K562 (cell line): ENCODE results near the gene LRRC8C. TPM values are rescaled to one million over a fixed set of nuclear protein-coding genes. Genes with fewer than 3 reads are reported as not detected.

ENCODE experiments used
- CCNT2 ChIP-seq: IDR thresholded peaks from 2 replicates; pipeline ENCODE4 v1.6.1; 2011; ENCODE audit warnings: borderline replicate concordance, low read depth, mild to moderate bottlenecking, moderate library complexity, mixed read lengths, low read length; ENCODE audit not compliant: insufficient read length; ENCODE audit errors: extremely low read depth
- DACH1 ChIP-seq: fragments of 450-650 bp; IDR thresholded peaks from 2 replicates; pipeline ENCODE4 v1.6.1; 2018; ENCODE audit not compliant: partially characterized antibody
- EP300 ChIP-seq: IDR thresholded peaks from 2 replicates; pipeline ENCODE4 v1.6.1; 2012; ENCODE audit warnings: low read length, improper control_type of control experiment
- FOSL1 ChIP-seq: fragments of 200-800 bp; sonication (Bioruptor generic); conservative IDR thresholded peaks from 2 replicates; pipeline ENCODE4 v1.6.1; 2016; ENCODE audit warnings: missing genetic modification characterization, missing compliant biosample characterization
- HDAC3 ChIP-seq: fragments of 450-650 bp; IDR thresholded peaks from 2 replicates; pipeline ENCODE4 v1.6.1; 2018; ENCODE audit warnings: borderline replicate concordance, mild to moderate bottlenecking, moderate library complexity; ENCODE audit not compliant: partially characterized antibody
- HSF4 ChIP-seq: fragments of 250-450 bp; sonication (Bioruptor Pico); IDR thresholded peaks from 2 replicates; pipeline ENCODE4 v2.1.2; 2022; ENCODE audit warnings: mild to moderate bottlenecking, moderate library complexity, borderline replicate concordance
- LARP7 ChIP-seq: fragments of 450-650 bp; IDR thresholded peaks from 2 replicates; pipeline ENCODE4 v1.6.1; 2016
- MAFF ChIP-seq: IDR thresholded peaks from 2 replicates; pipeline ENCODE4 v1.6.1; 2012; ENCODE audit warnings: low read length, improper control_type of control experiment
- MIER1 ChIP-seq: fragments of 450-650 bp; IDR thresholded peaks from 2 replicates; pipeline ENCODE4 v1.6.1; 2016; ENCODE audit warnings: antibody characterized with exemption, mild to moderate bottlenecking, low read depth
- MTA1 ChIP-seq: fragments of 450-650 bp; IDR thresholded peaks from 2 replicates; pipeline ENCODE4 v1.6.1; 2017; ENCODE audit warnings: borderline replicate concordance
- NBN ChIP-seq: fragments of 450-650 bp; IDR thresholded peaks from 2 replicates; pipeline ENCODE4 v1.6.1; 2016; ENCODE audit warnings: low read depth, mild to moderate bottlenecking
- NCOA1 ChIP-seq: fragments of 450-650 bp; IDR thresholded peaks from 2 replicates; pipeline ENCODE4 v1.6.1; 2016; ENCODE audit warnings: low read depth
- NCOA2 ChIP-seq, 2 experiments: fragments of 450-650 bp; IDR thresholded peaks; 2 replicates each; pipeline ENCODE4 v1.6.1; 2018; ENCODE audit warnings: mild to moderate bottlenecking in 2 of 2, moderate library complexity in 1 of 2; ENCODE audit not compliant: partially characterized antibody in 2 of 2
- PHB2 ChIP-seq: fragments of 450-650 bp; IDR thresholded peaks from 2 replicates; pipeline ENCODE4 v1.6.1; 2017; ENCODE audit warnings: low read depth
- PML ChIP-seq: IDR thresholded peaks from 2 replicates; pipeline ENCODE4 v1.6.1; 2012; ENCODE audit warnings: low read length, inconsistent platforms
- POLR2H ChIP-seq: IDR thresholded peaks from 2 replicates; pipeline ENCODE4 v1.6.1; 2016; ENCODE audit warnings: missing genetic modification characterization, low read depth, mild to moderate bottlenecking, control low read depth, missing compliant biosample characterization, moderate library complexity
- RBM15 ChIP-seq: fragments of 200-400 bp; formaldehyde crosslinking; IDR thresholded peaks from 2 replicates; pipeline ENCODE4 v1.6.1; 2018; ENCODE audit warnings: mild to moderate bottlenecking, low read length, moderate library complexity; ENCODE audit not compliant: insufficient read depth
- SIX5 ChIP-seq, 2 experiments: IDR thresholded peaks; 2 replicates each; pipeline ENCODE4 v1.6.1; 2011; ENCODE audit warnings: low read length in 2 of 2, borderline replicate concordance in 1 of 2, low read depth in 1 of 2, mild to moderate bottlenecking in 1 of 2, moderate library complexity in 1 of 2; ENCODE audit not compliant: insufficient read depth in 1 of 2
- SMAD4 ChIP-seq: fragments of 250-450 bp; sonication (Bioruptor Pico); conservative IDR thresholded peaks from 2 replicates; pipeline ENCODE4 v1.8.0; 2021; ENCODE audit warnings: inconsistent platforms, mild to moderate bottlenecking, moderate library complexity
- SMARCA4 ChIP-seq: fragments of 450-650 bp; IDR thresholded peaks from 2 replicates; pipeline ENCODE4 v1.6.1; 2016
- SRSF1 ChIP-seq: fragments of 200-400 bp; formaldehyde crosslinking; IDR thresholded peaks from 2 replicates; pipeline ENCODE4 v1.6.1; 2017; ENCODE audit warnings: mild to moderate bottlenecking, low read depth, low read length, moderate library complexity
- TBL1XR1 ChIP-seq, 2 experiments: IDR thresholded peaks; 2 replicates each; pipeline ENCODE4 v1.6.1; 2012; ENCODE audit warnings: improper control_type of control experiment in 2 of 2, low read length in 2 of 2, mild to moderate bottlenecking in 1 of 2
- polyA plus RNA-seq, 8 experiments: library from polyadenylated mRNA; depleted of rRNA in 4 of 8; stranded (reverse) in 5 of 8; unstranded in 3 of 8; fragments of >200 nt; fragmentation: Nextera tagmentation in 2 of 8; fragmentation: Illumina TruSeq in 1 of 8; extraction: Ambion mirVana in 2 of 8; extraction: Trizol in 1 of 8; gene quantifications; 2 replicates each; pipeline versions ENCODE4 v1.2.1 to v1.2.3, GENCODE V29; 2011 to 2014; ENCODE audit warnings: inconsistent platforms in 1 of 8, missing spikeins in 1 of 8
- total RNA-seq, 7 experiments: library from RNA; depleted of rRNA in 6 of 7; stranded (reverse); fragments of >200 nt in 6 of 7; fragmentation: Illumina TruSeq in 2 of 7; extraction: Trizol in 2 of 7; gene quantifications; 2 replicates each; pipeline versions ENCODE4 v1.2.1 to v1.2.3, GENCODE V29; 2011 to 2021; ENCODE audit warnings: low replicate concordance in 1 of 7
- TF ChIP-seq, protein P1 (sequence below): fragments of 250-450 bp; sonication (Bioruptor Pico); IDR thresholded peaks from 2 replicates; pipeline ENCODE4 v1.4.0; 2020
- TF ChIP-seq, protein P2 (sequence below): sonication (generic); formaldehyde crosslinking; IDR thresholded peaks from 2 replicates; pipeline ENCODE4 v1.8.0; 2022; ENCODE audit warnings: mild to moderate bottlenecking, missing genetic modification reagents
- TF ChIP-seq, protein P3 (sequence below), 2 experiments: fragments of 450-650 bp; conservative IDR thresholded peaks; 2 replicates each; pipeline ENCODE4 v1.6.1; 2017; ENCODE audit warnings: mild to moderate bottlenecking in 2 of 2, moderate library complexity in 2 of 2
- TF ChIP-seq, protein P4 (sequence below): sonication (generic); formaldehyde crosslinking; IDR thresholded peaks from 2 replicates; pipeline ENCODE4 v1.8.0; 2023; ENCODE audit warnings: mild to moderate bottlenecking, missing genetic modification reagents

The LRRC8C gene
- total and polyA plus RNA-seq, 9 of the 15 experiments (the other 6 are each of a cell fraction or from before 2014, with no cell fraction given): 1.00 to 12.5 (median 4.5) TPM

DNA sequence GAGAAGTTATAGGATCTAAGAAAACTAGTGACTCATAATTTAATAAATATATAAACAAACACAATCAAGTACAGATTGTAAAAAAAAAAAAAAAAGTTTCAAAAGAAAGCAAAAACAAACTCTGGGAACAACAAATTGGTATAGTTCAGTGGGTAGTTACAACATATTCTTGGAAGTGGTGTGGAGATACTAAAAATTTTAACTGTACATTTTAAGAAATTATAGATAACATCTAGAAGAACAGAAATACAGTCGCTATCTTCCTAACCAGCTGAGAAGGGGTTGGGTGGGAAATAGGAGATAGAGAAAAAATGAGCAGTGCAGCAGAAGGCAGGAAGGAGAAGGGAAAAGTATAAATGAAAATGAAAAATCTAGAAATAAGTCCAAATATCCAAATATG, 70.5 kb downstream of the LRRC8C start (continued):
- TF ChIP-seq, protein P1, sequence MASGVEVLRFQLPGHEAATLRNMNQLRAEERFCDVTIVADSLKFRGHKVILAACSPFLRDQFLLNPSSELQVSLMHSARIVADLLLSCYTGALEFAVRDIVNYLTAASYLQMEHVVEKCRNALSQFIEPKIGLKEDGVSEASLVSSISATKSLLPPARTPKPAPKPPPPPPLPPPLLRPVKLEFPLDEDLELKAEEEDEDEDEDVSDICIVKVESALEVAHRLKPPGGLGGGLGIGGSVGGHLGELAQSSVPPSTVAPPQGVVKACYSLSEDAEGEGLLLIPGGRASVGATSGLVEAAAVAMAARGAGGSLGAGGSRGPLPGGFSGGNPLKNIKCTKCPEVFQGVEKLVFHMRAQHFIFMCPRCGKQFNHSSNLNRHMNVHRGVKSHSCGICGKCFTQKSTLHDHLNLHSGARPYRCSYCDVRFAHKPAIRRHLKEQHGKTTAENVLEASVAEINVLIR (CRISPR knock-in tag): no peak
- TF ChIP-seq SMAD4 (CRISPR knock-in tag) (0 out of 2 replicates have a peak, but pooled peaks have one; percentile 45), HSF4 (CRISPR knock-in tag) (no peak), MIER1 (no peak), SIX5 (IDR thresholded peaks at IDR 0.05; ENCODE audit: borderline replicate concordance in 1 of 2, insufficient read depth in 1 of 2, low read depth in 1 of 2, low read length in 2 of 2) (no peak), LARP7 (no peak), EP300 (peak; percentile 97), HDAC3 (peak; percentile 76), PHB2 (peak; percentile 63; the same call in 1 of the 2 replicates), MAFF (no peak), CCNT2 (peak; percentile 68), NCOA2 (IDR thresholded peaks at IDR 0.05; ENCODE audit: partially characterized antibody in 2 of 2) (peak in 1 of 2 experiments; percentile 18), DACH1 (peak; percentile 83), MTA1 (peak; percentile 82), FOSL1 (peak; percentile 78), SMARCA4 (peak; percentile 98), POLR2H (tag) (peak; percentile 70), TBL1XR1 (IDR thresholded peaks at IDR 0.05; ENCODE audit: low read length in 2 of 2) (peak in 1 of 2 experiments; percentile 70; a peak in 1 of 4 replicates), RBM15 (no peak), NBN (peak; percentile 57; the same call in 1 of the 2 replicates), PML (peak; percentile 89), NCOA1 (peak; percentile 66; the same call in 1 of the 2 replicates), SRSF1 (no peak)
- TF ChIP-seq, protein P2, sequence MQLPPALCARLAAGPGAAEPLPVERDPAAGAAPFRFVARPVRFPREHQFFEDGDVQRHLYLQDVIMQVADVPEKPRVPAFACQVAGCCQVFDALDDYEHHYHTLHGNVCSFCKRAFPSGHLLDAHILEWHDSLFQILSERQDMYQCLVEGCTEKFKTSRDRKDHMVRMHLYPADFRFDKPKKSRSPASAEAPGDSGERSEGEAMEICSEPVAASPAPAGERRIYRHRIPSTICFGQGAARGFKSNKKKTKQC: no peak
- TF ChIP-seq, protein P3, sequence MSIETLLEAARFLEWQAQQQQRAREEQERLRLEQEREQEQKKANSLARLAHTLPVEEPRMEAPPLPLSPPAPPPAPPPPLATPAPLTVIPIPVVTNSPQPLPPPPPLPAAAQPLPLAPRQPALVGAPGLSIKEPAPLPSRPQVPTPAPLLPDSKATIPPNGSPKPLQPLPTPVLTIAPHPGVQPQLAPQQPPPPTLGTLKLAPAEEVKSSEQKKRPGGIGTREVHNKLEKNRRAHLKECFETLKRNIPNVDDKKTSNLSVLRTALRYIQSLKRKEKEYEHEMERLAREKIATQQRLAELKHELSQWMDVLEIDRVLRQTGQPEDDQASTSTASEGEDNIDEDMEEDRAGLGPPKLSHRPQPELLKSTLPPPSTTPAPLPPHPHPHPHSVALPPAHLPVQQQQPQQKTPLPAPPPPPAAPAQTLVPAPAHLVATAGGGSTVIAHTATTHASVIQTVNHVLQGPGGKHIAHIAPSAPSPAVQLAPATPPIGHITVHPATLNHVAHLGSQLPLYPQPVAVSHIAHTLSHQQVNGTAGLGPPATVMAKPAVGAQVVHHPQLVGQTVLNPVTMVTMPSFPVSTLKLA (conservative IDR thresholded peaks at IDR 0.05): 0 out of 4 replicates have a peak, but pooled peaks of 1 of the 2 experiments have one; percentile 27
- TF ChIP-seq, protein P4, sequence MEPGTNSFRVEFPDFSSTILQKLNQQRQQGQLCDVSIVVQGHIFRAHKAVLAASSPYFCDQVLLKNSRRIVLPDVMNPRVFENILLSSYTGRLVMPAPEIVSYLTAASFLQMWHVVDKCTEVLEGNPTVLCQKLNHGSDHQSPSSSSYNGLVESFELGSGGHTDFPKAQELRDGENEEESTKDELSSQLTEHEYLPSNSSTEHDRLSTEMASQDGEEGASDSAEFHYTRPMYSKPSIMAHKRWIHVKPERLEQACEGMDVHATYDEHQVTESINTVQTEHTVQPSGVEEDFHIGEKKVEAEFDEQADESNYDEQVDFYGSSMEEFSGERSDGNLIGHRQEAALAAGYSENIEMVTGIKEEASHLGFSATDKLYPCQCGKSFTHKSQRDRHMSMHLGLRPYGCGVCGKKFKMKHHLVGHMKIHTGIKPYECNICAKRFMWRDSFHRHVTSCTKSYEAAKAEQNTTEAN: no peak
